ENCODE data around the gene GRIN1.

- TF ChIP-seq CTCF (IDR thresholded peaks at IDR 0.05; ENCODE audit: insufficient read depth, low read length, poor library complexity, severe bottlenecking) (no peak), EZH2phosphoT487 (conservative IDR thresholded peaks at IDR 0.05; ENCODE audit: low read length) (no peak)
These were observed 32.2 kb upstream of the GRIN1 start for GRCh38 chr9:137106662-137107250.

All from SU-DHL-6 (cell line).